Measurements from ENCODE around the gene TMEM208.

The TMEM208 gene

DNA sequence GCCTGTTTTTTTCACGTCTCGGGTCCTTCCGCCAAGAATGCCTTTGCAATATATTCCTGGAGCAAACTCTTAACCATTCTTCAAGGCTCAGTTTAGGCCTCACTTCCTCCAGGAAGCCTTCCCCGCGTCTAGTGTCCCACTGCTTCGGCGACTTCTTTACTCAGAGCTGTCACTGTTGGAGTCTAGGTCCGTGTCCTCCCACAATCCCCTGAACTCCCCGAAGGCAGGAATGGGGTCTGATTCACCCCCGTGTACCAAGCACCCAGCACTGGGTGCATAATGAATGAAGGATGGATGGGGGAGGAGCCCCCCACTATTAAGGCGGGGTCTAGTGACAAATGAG, 43.7 kb upstream of the TMEM208 start:
- H3K4me3 ChIP-seq (ENCODE audit: low read depth, low read length), result peak overlapping the region; percentile 84
- TF ChIP-seq, protein P1, sequence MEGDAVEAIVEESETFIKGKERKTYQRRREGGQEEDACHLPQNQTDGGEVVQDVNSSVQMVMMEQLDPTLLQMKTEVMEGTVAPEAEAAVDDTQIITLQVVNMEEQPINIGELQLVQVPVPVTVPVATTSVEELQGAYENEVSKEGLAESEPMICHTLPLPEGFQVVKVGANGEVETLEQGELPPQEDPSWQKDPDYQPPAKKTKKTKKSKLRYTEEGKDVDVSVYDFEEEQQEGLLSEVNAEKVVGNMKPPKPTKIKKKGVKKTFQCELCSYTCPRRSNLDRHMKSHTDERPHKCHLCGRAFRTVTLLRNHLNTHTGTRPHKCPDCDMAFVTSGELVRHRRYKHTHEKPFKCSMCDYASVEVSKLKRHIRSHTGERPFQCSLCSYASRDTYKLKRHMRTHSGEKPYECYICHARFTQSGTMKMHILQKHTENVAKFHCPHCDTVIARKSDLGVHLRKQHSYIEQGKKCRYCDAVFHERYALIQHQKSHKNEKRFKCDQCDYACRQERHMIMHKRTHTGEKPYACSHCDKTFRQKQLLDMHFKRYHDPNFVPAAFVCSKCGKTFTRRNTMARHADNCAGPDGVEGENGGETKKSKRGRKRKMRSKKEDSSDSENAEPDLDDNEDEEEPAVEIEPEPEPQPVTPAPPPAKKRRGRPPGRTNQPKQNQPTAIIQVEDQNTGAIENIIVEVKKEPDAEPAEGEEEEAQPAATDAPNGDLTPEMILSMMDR (IDR thresholded peaks at IDR 0.05; ENCODE audit: borderline replicate concordance, insufficient read depth, low read depth, low read length), result no peak

DNA sequence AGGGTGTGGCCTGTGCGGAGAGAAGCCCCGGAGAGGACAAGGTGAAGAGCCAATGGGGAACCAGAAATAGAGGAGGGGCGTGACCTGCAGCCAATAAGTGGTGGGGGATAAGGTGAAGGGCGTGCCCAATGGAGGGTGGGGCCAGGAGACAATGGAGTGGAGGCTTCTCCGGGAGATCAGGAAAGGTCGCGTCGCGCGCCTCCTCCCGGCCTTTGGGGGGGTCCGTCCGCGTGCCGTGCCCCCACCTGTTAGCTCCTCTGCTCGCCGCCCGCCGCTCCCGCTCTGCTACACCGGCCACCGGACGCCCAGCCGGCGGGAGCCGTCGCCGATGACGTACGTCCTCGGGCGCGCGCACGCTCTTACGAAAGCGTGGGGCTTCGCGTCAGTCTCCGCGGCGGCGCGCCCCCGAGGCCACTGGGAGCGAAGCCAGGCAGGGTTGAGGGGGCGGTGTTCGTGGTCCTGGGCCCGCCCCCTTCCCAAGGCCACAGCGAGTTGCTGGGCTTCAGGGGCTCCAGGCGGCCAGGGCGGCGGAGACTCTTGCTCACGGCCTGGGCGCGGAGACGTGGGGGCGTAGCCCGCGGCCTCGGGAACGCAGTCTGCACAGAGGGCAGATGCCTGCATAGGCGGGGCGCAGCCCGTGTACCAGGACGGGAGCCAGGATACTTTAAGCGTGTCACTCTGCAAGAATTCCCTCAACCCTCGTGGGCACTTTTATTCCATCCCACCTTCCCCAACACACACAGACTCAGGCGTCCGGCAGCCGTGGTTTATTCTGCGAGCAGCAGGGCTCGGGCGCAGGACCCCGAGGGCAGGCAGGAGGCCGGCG, 43.1 kb upstream of the TMEM208 start, which contains the start of gene MATCAP1:
Gene MATCAP1, minus strand, starts transcription at position 337 of the 826 bp plus-strand sequence. CDS start 3,353 bp downstream, outside the sequence.
- TF ChIP-seq, protein P1 (IDR thresholded peaks at IDR 0.05; ENCODE audit: borderline replicate concordance, insufficient read depth, low read depth, low read length), result no peak

DNA sequence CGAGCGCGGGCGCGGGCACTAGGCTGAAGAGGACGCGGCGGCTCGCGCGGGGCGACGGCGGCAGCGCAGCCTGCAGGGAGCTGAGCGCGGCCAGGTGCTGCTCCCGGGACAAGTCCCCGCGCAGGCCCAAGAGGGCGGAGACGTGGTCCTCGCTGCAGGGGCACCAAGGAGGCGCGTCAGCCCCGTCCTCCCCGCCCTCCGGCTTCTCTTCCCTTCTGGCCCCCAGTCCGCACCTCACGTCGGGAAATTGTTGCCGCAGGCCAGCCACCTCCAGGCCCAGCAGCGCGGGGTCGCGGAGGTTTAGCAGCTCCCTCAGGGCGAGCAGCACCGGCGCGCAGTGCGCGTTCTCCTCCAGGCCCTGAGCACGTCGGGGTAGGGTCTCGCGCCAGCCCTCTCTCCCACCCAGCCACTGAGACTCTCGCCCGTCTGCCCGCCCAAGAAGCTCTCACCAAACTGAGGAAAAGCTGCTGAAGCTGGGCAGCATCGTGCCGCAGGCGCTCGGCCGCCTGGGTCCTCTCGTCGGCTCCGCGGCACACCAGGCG, 42.4 kb upstream of the TMEM208 start:
- TF ChIP-seq, protein P1 (IDR thresholded peaks at IDR 0.05; ENCODE audit: borderline replicate concordance, insufficient read depth, low read depth, low read length), result no peak

More for the DNA sequence above, 43.1 kb upstream of the TMEM208 start, which contains the start of gene MATCAP1:
- H3K4me3 ChIP-seq (ENCODE audit: low read depth, low read length), result peak within 1 kb of the TSS; percentile 84

DNA sequence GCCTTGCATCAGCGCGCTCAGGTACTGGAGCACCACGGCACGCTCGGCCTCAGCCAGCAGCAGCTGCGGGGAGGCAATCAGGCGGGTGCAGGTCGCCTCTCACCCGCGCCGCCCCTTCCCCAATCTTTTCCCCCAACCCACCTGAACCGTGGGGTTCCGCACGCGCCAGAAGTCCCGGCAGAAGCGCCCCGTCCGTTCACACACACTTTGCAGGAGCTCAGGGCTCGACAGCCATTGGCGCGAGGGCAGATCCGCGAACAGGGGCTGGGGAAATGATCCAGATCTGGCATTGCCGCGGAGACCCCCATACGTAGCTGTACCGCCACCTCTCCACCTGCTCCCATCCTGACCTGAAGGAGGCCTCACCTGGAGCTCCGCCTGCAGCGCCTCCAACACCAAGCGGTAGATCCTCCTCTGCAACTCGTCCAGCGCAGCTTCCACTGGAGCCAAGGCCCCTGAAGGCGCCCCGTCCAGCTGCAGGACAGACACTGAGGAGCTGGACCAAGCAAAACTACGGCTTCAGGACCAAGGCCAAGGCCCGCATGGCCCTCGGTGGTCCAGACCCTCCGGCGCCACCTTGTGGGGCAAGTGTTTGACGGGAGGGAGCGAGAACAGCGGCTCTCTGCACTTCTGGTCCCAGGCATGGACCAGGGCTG, 41.8 kb upstream of the TMEM208 start:
- TF ChIP-seq, protein P1 (IDR thresholded peaks at IDR 0.05; ENCODE audit: borderline replicate concordance, insufficient read depth, low read depth, low read length), result peak; percentile 93
- no peak overlapping the region for H3K4me3 ChIP-seq (ENCODE audit: low read depth, low read length)

More for the DNA sequence above, 42.4 kb upstream of the TMEM208 start:
- peak overlapping the region; percentile 84 for H3K4me3 ChIP-seq (ENCODE audit: low read depth, low read length)

DNA sequence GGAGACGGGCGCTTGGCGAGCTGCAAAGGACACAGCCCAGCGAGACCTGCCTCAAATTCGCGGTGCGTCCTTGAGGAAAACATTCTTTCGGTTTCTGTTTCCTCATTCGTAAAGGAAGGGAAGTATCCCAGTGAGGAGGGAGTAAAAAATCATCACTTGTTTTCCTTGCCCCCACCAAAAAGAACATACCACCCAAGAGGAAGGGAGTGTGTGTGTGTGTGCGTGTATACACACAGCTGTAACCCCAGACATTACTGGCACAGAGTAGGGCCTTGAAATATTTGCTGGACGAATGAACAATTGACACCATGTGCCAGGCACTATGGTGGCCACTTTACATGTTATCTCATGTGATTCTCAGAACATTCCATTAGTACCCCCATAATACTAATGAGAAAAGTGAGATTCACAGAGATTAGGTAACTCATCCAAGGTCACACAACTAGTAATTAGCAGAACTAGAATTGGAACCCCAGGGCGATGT, 41.2 kb upstream of the TMEM208 start:
- no peak overlapping the region for H3K4me3 ChIP-seq (ENCODE audit: low read depth, low read length)
- TF ChIP-seq, protein P1 (IDR thresholded peaks at IDR 0.05; ENCODE audit: borderline replicate concordance, insufficient read depth, low read depth, low read length), result no peak

DNA sequence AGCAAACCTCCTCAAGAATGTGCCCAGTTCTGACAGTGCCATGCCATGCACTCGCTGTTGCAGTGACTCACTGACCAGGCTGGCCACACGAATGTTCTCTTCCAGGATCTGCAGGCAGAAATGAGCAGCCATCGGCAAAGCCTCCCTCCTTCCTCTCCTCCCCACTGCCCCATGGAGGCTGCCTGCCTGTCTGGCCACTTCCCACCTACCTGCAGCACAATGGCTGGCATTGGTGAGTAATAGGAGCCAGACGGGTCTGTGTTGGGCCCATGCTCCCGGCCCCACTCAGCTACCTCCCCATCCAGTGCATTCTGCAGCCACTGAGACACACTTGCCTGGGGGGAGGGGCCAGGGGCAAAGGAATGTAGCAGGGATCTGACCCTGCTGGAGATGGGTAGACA, 40.4 kb upstream of the TMEM208 start:
- TF ChIP-seq, protein P1 (IDR thresholded peaks at IDR 0.05; ENCODE audit: borderline replicate concordance, insufficient read depth, low read depth, low read length), result no peak
- no peak overlapping the region for H3K4me3 ChIP-seq (ENCODE audit: low read depth, low read length)
